Kidney (tissue), 14 donors: ENCODE results near the gene SNTA1. TPM values are rescaled to one million over a fixed set of nuclear protein-coding genes. Genes with fewer than 3 reads are reported as not detected.

ENCODE experiments used
- DNase-seq, 5 donors: peaks; one replicate each; pipeline ENCODE4 v3.0.0-alpha.2; 2013 to 2020
- FAIRE-seq: peaks from 2 replicates; lab custom pipeline; 2012; peaks lifted over from hg19 to GRCh38; lab: Jason Lieb, UNC
- H3K27ac ChIP-seq, 2 donors: one replicate each; pipeline ENCODE4 v1.7.0; 2013; ENCODE audit warnings: low read depth in 2 of 2, low read length in 2 of 2, inconsistent platforms in 1 of 2
- H3K27me3 ChIP-seq: one replicate; pipeline ENCODE4 v1.7.1; 2013; ENCODE audit warnings: low read length, inconsistent platforms; ENCODE audit not compliant: control insufficient read depth, insufficient read depth
- H3K36me3 ChIP-seq, 3 donors: one replicate each; pipeline versions ENCODE4 v1.7.0 to v1.7.1; 2013; ENCODE audit warnings: low read length in 3 of 3, control low read depth in 1 of 3, inconsistent platforms in 1 of 3; ENCODE audit not compliant: insufficient read depth in 3 of 3, control insufficient read depth in 2 of 3
- H3K4me1 ChIP-seq, 3 donors: one replicate each; pipeline versions ENCODE4 v1.7.0 to v1.7.1; 2013; ENCODE audit warnings: low read length in 3 of 3, inconsistent platforms in 1 of 3, low read depth in 1 of 3; ENCODE audit not compliant: control insufficient read depth in 2 of 3, insufficient read depth in 2 of 3
- H3K4me3 ChIP-seq, 3 donors: one replicate each; pipeline versions ENCODE4 v1.7.0 to v1.8.1; 2013; ENCODE audit warnings: low read length in 3 of 3, control low read depth in 1 of 3, inconsistent platforms in 1 of 3
- H3K9ac ChIP-seq, 3 donors: one replicate each; pipeline versions ENCODE4 v1.7.0 to v1.7.1; 2013; ENCODE audit warnings: low read length in 3 of 3, control low read depth in 1 of 3, inconsistent platforms in 1 of 3
- H3K9me3 ChIP-seq, 3 donors: one replicate each; pipeline versions ENCODE4 v1.7.0 to v1.7.1; 2013; ENCODE audit warnings: low read length in 3 of 3, control low read depth in 1 of 3, inconsistent platforms in 1 of 3; ENCODE audit not compliant: control insufficient read depth in 2 of 3, insufficient read depth in 1 of 3
- CTCF ChIP-seq: IDR thresholded peaks from 3 replicates; pipeline ENCODE4 v1.5.1; 2012; ENCODE audit warnings: mild to moderate bottlenecking, moderate library complexity, borderline replicate concordance; ENCODE audit not compliant: insufficient read depth; ENCODE audit errors: extremely low read depth
- intact Hi-C: fragments of 100-400 bp; cut with DNase I; formaldehyde crosslinking; loops from one replicate; pipeline ENCODE4 v1.11.1; 2022
- polyA plus RNA-seq: library from polyadenylated mRNA; stranded (reverse); fragments of 350-450 nt; fragmentation: Illumina TruSeq; extraction: RNeasy Lipid Tissue Mini Kit (QIAGEN cat#74804); gene quantifications from one replicate; pipeline ENCODE4 v1.2.3, GENCODE V29; 2014; ENCODE audit warnings: low read depth, low replicate concordance; ENCODE audit not compliant: insufficient read depth
- total RNA-seq: library from RNA; stranded (reverse); fragmentation: NEBNext Ultra II Directional; extraction: Animal tissue kit (Norgen Biotek cat#: 25700); gene quantifications from one replicate; pipeline ENCODE4 v1.2.1, GENCODE V29; 2021
- donor health status: control.
- donor health status: control.
- donor health status: control.
- donor health status: control.
- donor health status: control.
- donor health status: DM: yes; HTN: yes; CAD: no.
- donor health status: Normal renal cell carcinoma (clear cell type).

Gene SNTA1
- total and polyA plus RNA-seq, 2 donors from 2014 or later, result 12.2 to 53.6 TPM

DNA sequence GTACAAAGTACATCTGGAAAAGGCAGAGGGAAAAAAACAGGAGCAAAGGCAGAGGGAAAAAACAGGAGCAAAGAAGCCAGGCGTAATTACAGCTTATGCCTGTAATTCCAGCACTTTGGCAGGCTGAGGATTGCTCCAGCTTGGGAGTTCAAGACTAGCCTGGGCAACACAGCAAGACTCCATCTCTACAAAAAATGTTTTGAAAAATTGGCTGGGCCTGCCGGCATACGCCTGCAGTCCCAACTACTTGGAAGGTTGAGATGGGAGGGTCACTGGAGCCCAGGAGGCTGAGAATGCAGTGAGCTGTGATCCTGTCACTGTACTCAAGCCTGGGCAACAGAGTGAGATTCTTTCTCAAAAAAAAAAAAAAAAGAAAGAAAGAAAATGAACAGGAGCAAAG is 27.3 kb upstream of the SNTA1 start:
- no peaks in the 10 kb centered on the region for H3K36me3 ChIP-seq
- H3K9me3 ChIP-seq, result no peaks in the 10 kb centered on the region
- TF ChIP-seq CTCF, result no peak
- DNase-seq, result no peak
- H3K27ac ChIP-seq, result no peak overlapping the region
- FAIRE-seq, result no peak
- no peak overlapping the region for H3K9ac ChIP-seq
- no peaks in the 10 kb centered on the region for H3K27me3 ChIP-seq
- H3K4me3 ChIP-seq, result no peak overlapping the region
- intact Hi-C loops, result no loop called here
- no peaks in the 10 kb centered on the region for H3K4me1 ChIP-seq

GRCh38 chr20:33470457-33470856 is 26.9 kb upstream of the SNTA1 start:
- DNase-seq (no peak), FAIRE-seq (no peak)
- H3K4me3 ChIP-seq, result no peak overlapping the region
- H3K36me3 ChIP-seq, result no peaks in the 10 kb centered on the region
- no peak overlapping the region for H3K27ac ChIP-seq
- intact Hi-C loops, result no loop called here
- TF ChIP-seq CTCF, result no peak
- no peak overlapping the region for H3K9ac ChIP-seq
- no peaks in the 10 kb centered on the region for H3K9me3 ChIP-seq
- no peaks in the 10 kb centered on the region for H3K4me1 ChIP-seq
- no peaks in the 10 kb centered on the region for H3K27me3 ChIP-seq

DNA sequence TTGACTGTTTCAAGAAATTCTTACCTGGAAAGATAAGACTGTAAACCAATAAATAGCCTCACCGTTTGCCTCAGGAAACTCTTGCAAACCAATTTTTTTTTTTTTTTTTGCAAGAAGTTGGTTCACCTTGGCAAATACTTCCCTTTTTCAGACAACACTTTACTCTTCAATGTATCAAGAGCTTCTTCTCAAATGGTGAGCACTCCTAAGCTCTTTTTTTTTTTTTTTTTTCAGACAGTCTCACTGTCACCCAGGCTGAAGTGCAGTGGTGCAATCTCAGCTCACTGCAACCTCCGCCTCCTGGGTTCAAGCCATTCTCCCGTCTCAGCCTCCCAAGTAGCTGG is 22.7 kb upstream of the SNTA1 start:
- no peaks in the 10 kb centered on the region for H3K27me3 ChIP-seq
- no peaks in the 10 kb centered on the region for H3K9me3 ChIP-seq
- no peak overlapping the region for H3K9ac ChIP-seq
- intact Hi-C loops, result no loop called here
- no peak overlapping the region for H3K27ac ChIP-seq
- no peak for FAIRE-seq
- no peak for TF ChIP-seq CTCF
- no peaks in the 10 kb centered on the region for H3K4me1 ChIP-seq
- DNase-seq, result no peak
- H3K4me3 ChIP-seq, result no peak overlapping the region
- H3K36me3 ChIP-seq, result no peaks in the 10 kb centered on the region
